HCT116 (cell line): ENCODE results near the gene GJC1. TPM values are rescaled to one million over a fixed set of nuclear protein-coding genes. Genes with fewer than 3 reads are reported as not detected.

Experiments used
- ATAC-seq: fragments of 200-7000 bp; cut with Tn5 transposase; 2 replicates; pipeline ENCODE4 v1.9.1; 2020; ENCODE audit warnings: mild to moderate bottlenecking, moderate library complexity
- BruUV-seq: library from RNA; stranded (reverse); fragments of 400-500 nt; replicated peaks from 2 replicates; lab custom pipeline; 2021; lab: Mats Ljungman, UMichigan
- CTCF ChIA-PET: fragments of 300-600 bp; sonication (Branson Sonifier 250); formaldehyde crosslinking; loops from one replicate; lab custom pipeline; 2021; ENCODE audit warnings: antibody characterized with exemption; lab: Charles Lee
- POLR2A ChIA-PET: fragments of 300-600, 350-600 bp; sonication (Branson Sonifier 250); formaldehyde crosslinking; loops from one replicate; lab custom pipeline; 2021; ENCODE audit warnings: antibody characterized with exemption; lab: Charles Lee
- RAD21 ChIA-PET, 2 experiments: fragments of 300-600 bp; sonication (Branson Sonifier 250); formaldehyde crosslinking; loops; one replicate each; lab custom pipeline; 2023; ENCODE audit warnings: low total read pairs in 2 of 2; ENCODE audit not compliant: uncharacterized antibody in 2 of 2, unreplicated experiment in 2 of 2, low non-redundant PET in 1 of 2; lab: Charles Lee
- DNase-seq: peaks from one replicate; pipeline ENCODE4 v3.0.0-alpha.2; 2010; ENCODE audit warnings: low read depth, low spot score
- H2AFZ ChIP-seq: fragments of 200-600 bp; shearing (Covaris generic), sonication (generic); 2 replicates; pipeline ENCODE4 v1.6.1; 2017; ENCODE audit warnings: low read depth, mixed run types, mixed read lengths, antibody characterized with exemption, low read length; ENCODE audit not compliant: poor library complexity, severe bottlenecking
- H3K27ac ChIP-seq: 2 replicates; pipeline ENCODE4 v1.5.1; 2012; ENCODE audit warnings: low read depth, low read length
- H3K27me3 ChIP-seq: fragments of 200-600 bp; sonication (generic); 2 replicates; pipeline ENCODE4 v1.6.1; 2016; ENCODE audit warnings: mixed run types, low read length, mixed read lengths; ENCODE audit not compliant: insufficient read depth
- H3K36me3 ChIP-seq, 2 experiments: fragments of 200-500 bp in 1 of 2; fragments of 200-600 bp in 1 of 2; sonication (Bioruptor generic) in 1 of 2; sonication (generic) in 1 of 2; 2 replicates each; pipeline versions ENCODE4 v1.5.1 to v1.6.1; 2014 to 2016; ENCODE audit warnings: low read length in 2 of 2, inconsistent platforms in 1 of 2, mixed read lengths in 1 of 2, mixed run types in 1 of 2; ENCODE audit not compliant: insufficient read depth in 2 of 2, control insufficient read depth in 1 of 2
- H3K4me1 ChIP-seq, 2 experiments: fragments of 200-600 bp in 1 of 2; sonication (generic) in 1 of 2; 2 replicates each; pipeline versions ENCODE4 v1.5.1 to v1.6.1; 2012 to 2017; ENCODE audit warnings: low read length in 2 of 2, inconsistent platforms in 1 of 2, mild to moderate bottlenecking in 1 of 2, mixed read lengths in 1 of 2, mixed run types in 1 of 2, moderate library complexity in 1 of 2; ENCODE audit not compliant: insufficient read depth in 2 of 2, control insufficient read depth in 1 of 2
- H3K4me2 ChIP-seq: fragments of 200-600 bp; sonication (generic); 2 replicates; pipeline ENCODE4 v1.6.1; 2017; ENCODE audit warnings: mixed run types, low read length, mixed read lengths
- H3K4me3 ChIP-seq, 2 experiments: fragments of 200-600 bp in 1 of 2; sonication (generic) in 1 of 2; replicated peaks in 1 of 2; 2 replicates each; pipeline ENCODE4 v1.5.1; 2011 to 2016; ENCODE audit warnings: low read length in 2 of 2, control low read depth in 1 of 2, low read depth in 1 of 2, mild to moderate bottlenecking in 1 of 2, mixed read lengths in 1 of 2, mixed run types in 1 of 2
- H3K79me2 ChIP-seq: fragments of 200-600 bp; sonication (generic); 2 replicates; pipeline ENCODE4 v1.6.1; 2017; ENCODE audit warnings: mild to moderate bottlenecking, mixed run types, low read length, moderate library complexity, mixed read lengths; ENCODE audit not compliant: insufficient read depth
- H3K9ac ChIP-seq: fragments of 200-600 bp; sonication (generic); 2 replicates; pipeline ENCODE4 v1.6.1; 2016; ENCODE audit warnings: low read length, mixed read lengths
- H3K9me2 ChIP-seq: fragments of 200-600 bp; sonication (generic), shearing (Covaris generic); 2 replicates; pipeline ENCODE4 v1.6.1; 2017; ENCODE audit warnings: mixed run types, mild to moderate bottlenecking, moderate library complexity; ENCODE audit not compliant: insufficient read depth
- H3K9me3 ChIP-seq, 2 experiments: fragments of 200-500 bp in 1 of 2; fragments of 200-600 bp in 1 of 2; sonication (Bioruptor generic) in 1 of 2; sonication (generic) in 1 of 2; 2 replicates each; pipeline ENCODE4 v1.6.1; 2014 to 2017; ENCODE audit warnings: low read length in 2 of 2, mixed read lengths in 2 of 2, inconsistent platforms in 1 of 2, low read depth in 1 of 2, mild to moderate bottlenecking in 1 of 2, mixed run types in 1 of 2, moderate library complexity in 1 of 2; ENCODE audit not compliant: control insufficient read depth in 1 of 2, insufficient read depth in 1 of 2
- H4K20me1 ChIP-seq: fragments of 200-600 bp; sonication (generic), shearing (Covaris generic); 2 replicates; pipeline ENCODE4 v1.6.1; 2017; ENCODE audit warnings: mixed run types, mild to moderate bottlenecking, moderate library complexity; ENCODE audit not compliant: insufficient read depth
- ELF1 ChIP-seq: IDR thresholded peaks from 2 replicates; pipeline ENCODE4 v1.6.1; 2012; ENCODE audit warnings: low read depth, borderline replicate concordance
- JUND ChIP-seq: IDR thresholded peaks from 2 replicates; pipeline ENCODE4 v1.6.1; 2012
- POLR2AphosphoS5 ChIP-seq: IDR thresholded peaks from 2 replicates; pipeline ENCODE4 v1.6.1; 2011; ENCODE audit warnings: mild to moderate bottlenecking, low read depth, low read length, moderate library complexity
- RAD21 ChIP-seq: IDR thresholded peaks from 2 replicates; pipeline ENCODE4 v1.6.1; 2012; ENCODE audit warnings: low read depth, mild to moderate bottlenecking
- SP1 ChIP-seq: IDR thresholded peaks from 2 replicates; pipeline ENCODE4 v1.6.1; 2012; ENCODE audit warnings: low read depth
- YY1 ChIP-seq: IDR thresholded peaks from 2 replicates; pipeline ENCODE4 v1.6.1; 2011; ENCODE audit warnings: low read length, low read depth, moderate library complexity, mild to moderate bottlenecking; ENCODE audit not compliant: insufficient replicate concordance; ENCODE audit errors: extremely low read depth
- ZNF274 ChIP-seq: fragments of 200-500 bp; sonication (Bioruptor generic); IDR thresholded peaks from 2 replicates; pipeline ENCODE4 v1.6.1; 2014; ENCODE audit warnings: mild to moderate bottlenecking, low read depth, low read length, inconsistent platforms
- intact Hi-C: fragments of 100-400 bp; cut with micrococcal nuclease; formaldehyde crosslinking; loops from 2 replicates; pipeline ENCODE4 v1.10.0; 2022
- total RNA-seq: library from RNA; stranded (reverse); gene quantifications from one replicate; pipeline ENCODE4 v1.2.1, GENCODE V29; 2021; ENCODE audit not compliant: unreplicated experiment
- TF ChIP-seq, protein P1 (sequence below): IDR thresholded peaks from 2 replicates; pipeline ENCODE4 v1.6.1; 2012; ENCODE audit warnings: low read depth
- TF ChIP-seq, protein P2 (sequence below), 3 experiments: fragments of 200-600 bp in 1 of 3; sonication (generic) in 1 of 3; IDR thresholded peaks in 2 of 3; conservative IDR thresholded peaks in 1 of 3; 2 replicates each; pipeline ENCODE4 v1.5.1; 2012 to 2017; ENCODE audit warnings: low read depth in 2 of 3, low read length in 2 of 3, antibody characterized with exemption in 1 of 3, borderline replicate concordance in 1 of 3, control low read depth in 1 of 3, mild to moderate bottlenecking in 1 of 3, mixed read lengths in 1 of 3, mixed run types in 1 of 3, moderate library complexity in 1 of 3; ENCODE audit not compliant: insufficient read depth in 1 of 3

The GJC1 gene
- total RNA-seq, 1 experiment from 2014 or later, result 62.4 TPM

DNA sequence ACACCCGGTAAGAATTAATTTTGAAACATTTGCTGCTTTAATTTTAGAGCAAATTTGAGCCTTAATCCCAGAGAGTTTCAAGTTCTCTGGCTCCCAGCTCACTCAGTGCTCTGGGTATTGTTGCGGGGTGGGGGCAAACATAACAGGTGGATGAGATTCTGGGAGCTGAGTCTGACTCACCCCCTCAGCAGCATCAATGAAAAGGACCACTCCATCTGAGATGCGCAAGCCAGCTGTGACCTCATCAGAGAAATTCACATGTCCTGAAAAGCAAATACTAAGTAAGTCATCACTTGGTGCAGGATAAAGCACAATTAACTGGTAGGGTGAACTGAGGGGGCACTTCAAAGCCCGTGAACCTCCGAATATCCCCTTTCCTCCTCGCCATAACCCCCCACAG, 49.3 kb upstream of the GJC1 start (continued):
- TF ChIP-seq YY1, result no peak
- no peak for TF ChIP-seq JUND
- TF ChIP-seq POLR2AphosphoS5, result no peak
- TF ChIP-seq, protein P1, sequence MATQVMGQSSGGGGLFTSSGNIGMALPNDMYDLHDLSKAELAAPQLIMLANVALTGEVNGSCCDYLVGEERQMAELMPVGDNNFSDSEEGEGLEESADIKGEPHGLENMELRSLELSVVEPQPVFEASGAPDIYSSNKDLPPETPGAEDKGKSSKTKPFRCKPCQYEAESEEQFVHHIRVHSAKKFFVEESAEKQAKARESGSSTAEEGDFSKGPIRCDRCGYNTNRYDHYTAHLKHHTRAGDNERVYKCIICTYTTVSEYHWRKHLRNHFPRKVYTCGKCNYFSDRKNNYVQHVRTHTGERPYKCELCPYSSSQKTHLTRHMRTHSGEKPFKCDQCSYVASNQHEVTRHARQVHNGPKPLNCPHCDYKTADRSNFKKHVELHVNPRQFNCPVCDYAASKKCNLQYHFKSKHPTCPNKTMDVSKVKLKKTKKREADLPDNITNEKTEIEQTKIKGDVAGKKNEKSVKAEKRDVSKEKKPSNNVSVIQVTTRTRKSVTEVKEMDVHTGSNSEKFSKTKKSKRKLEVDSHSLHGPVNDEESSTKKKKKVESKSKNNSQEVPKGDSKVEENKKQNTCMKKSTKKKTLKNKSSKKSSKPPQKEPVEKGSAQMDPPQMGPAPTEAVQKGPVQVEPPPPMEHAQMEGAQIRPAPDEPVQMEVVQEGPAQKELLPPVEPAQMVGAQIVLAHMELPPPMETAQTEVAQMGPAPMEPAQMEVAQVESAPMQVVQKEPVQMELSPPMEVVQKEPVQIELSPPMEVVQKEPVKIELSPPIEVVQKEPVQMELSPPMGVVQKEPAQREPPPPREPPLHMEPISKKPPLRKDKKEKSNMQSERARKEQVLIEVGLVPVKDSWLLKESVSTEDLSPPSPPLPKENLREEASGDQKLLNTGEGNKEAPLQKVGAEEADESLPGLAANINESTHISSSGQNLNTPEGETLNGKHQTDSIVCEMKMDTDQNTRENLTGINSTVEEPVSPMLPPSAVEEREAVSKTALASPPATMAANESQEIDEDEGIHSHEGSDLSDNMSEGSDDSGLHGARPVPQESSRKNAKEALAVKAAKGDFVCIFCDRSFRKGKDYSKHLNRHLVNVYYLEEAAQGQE, result no peak
- TF ChIP-seq ZNF274, result no peak
- TF ChIP-seq, all 23 proteins: peak for 0

DNA sequence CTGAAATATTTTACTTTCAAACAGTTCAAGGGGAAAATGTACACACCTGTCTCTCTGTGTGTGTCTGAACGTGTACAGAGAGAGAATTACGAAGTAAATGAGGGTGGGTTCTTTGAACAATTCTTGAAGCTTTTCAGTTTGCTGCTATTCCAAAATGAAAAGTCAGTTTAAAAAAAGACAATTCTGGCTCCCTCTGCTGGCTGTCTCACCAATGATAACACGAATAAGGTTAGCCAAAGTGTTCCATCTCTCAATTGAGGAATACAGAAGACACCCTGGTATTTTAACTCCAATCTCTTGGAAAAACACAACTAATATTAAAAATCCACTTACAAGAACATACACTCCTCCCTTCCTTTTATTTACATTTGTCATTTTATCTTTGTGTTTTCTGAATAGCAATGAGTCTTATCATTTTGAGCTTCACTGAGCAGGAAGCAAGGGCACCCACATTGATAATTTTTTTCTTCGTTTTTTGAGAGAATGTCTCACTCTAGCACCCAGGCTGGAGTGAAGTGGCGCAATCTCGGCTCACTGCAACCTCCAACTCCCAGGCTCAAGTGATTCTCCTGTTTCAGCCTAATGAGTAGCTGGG, 48.6 kb upstream of the GJC1 start:
- Histone ChIP-seq H3K4me1 (no peaks in the 10 kb centered on the region), H3K9ac (no peak overlapping the region), H2AFZ (no peak overlapping the region), H3K36me3 (peaks cover 62 to 69% of the 10 kb centered on the region in 2 experiments), H3K27me3 (no peaks in the 10 kb centered on the region), H3K9me3 (no peaks in the 10 kb centered on the region), H3K4me2 (no peak overlapping the region), H3K79me2 (peaks cover 19% of the 10 kb centered on the region), H4K20me1 (no peaks in the 10 kb centered on the region), H3K27ac (no peak overlapping the region), H3K4me3 (no peak overlapping the region), H3K9me2 (no peaks in the 10 kb centered on the region)
- intact Hi-C loops, result loop anchor here (1.0 kb wide), 2 partner anchors 99 to 103 kb away; no protein-coding TSS in a partner anchor
- RAD21 ChIA-PET, result interaction anchor here (1.0 to 1.8 kb wide), 2 partner anchors 100 to 103 kb away, joined by 3 to 6 read pairs; no protein-coding TSS in a partner anchor
- POLR2A ChIA-PET, result no interaction called here
- no TSS peak for BruUV-seq
- no peak for TF ChIP-seq ELF1
- no peak for TF ChIP-seq SP1
- TF ChIP-seq, protein P2, sequence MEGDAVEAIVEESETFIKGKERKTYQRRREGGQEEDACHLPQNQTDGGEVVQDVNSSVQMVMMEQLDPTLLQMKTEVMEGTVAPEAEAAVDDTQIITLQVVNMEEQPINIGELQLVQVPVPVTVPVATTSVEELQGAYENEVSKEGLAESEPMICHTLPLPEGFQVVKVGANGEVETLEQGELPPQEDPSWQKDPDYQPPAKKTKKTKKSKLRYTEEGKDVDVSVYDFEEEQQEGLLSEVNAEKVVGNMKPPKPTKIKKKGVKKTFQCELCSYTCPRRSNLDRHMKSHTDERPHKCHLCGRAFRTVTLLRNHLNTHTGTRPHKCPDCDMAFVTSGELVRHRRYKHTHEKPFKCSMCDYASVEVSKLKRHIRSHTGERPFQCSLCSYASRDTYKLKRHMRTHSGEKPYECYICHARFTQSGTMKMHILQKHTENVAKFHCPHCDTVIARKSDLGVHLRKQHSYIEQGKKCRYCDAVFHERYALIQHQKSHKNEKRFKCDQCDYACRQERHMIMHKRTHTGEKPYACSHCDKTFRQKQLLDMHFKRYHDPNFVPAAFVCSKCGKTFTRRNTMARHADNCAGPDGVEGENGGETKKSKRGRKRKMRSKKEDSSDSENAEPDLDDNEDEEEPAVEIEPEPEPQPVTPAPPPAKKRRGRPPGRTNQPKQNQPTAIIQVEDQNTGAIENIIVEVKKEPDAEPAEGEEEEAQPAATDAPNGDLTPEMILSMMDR (IDR thresholded peaks at IDR 0.05 in 2 of 3, conservative IDR thresholded peaks at IDR 0.05 in 1 of 3; ENCODE audit: borderline replicate concordance in 1 of 3, insufficient read depth in 1 of 3, low read depth in 2 of 3, low read length in 2 of 3), result peak; percentile 62 to 78 (median 71); a peak in 5 of 6 replicates
- peak; percentile 66 for TF ChIP-seq RAD21
- DNase-seq, result peak; percentile 6
- CTCF ChIA-PET, result interaction anchor here (0.5 to 3.0 kb wide), 8 partner anchors 10 to 143 kb away, joined by 3 to 29 read pairs (median 4); no protein-coding TSS in a partner anchor
- ATAC-seq, result peak; percentile 55
